Measurements from ENCODE around the gene PPP2R3A. TPM values are rescaled to one million over a fixed set of nuclear protein-coding genes. Genes with fewer than 3 reads are reported as not detected.

The PPP2R3A gene
- total and polyA plus RNA-seq, 8 donors, result 8.1 to 18.0 (median 14.1) TPM

GRCh38 chr3:136070953-136071949, 105.7 kb downstream of the PPP2R3A start:
- no peak for TF ChIP-seq CTCF (IDR thresholded peaks at IDR 0.05)
- Histone ChIP-seq H3K9me3 (no peaks in the 10 kb centered on the region), H3K4me1 (peaks cover 0 to 6% of the 10 kb centered on the region in 2 donors), H3K27me3 (no peaks in the 10 kb centered on the region), H3K27ac (peak overlapping the region in 1 of 2 donors; percentile 27), H3K4me3 (no peak overlapping the region), H3K36me3 (peaks cover 0 to 4% of the 10 kb centered on the region in 2 donors)
- intact Hi-C loops (cut with DNase I), result loop anchor here in 1 of 2 donors (5.0 kb wide), 1 partner anchor 941 kb away; no protein-coding TSS in a partner anchor
- ATAC-seq (no peak), DNase-seq (no peak)

- Histone ChIP-seq H3K27me3 (no peaks in the 10 kb centered on the region), H3K27ac (no peak overlapping the region), H3K4me1 (peaks cover 4 to 6% of the 10 kb centered on the region in 2 donors), H3K9me3 (no peaks in the 10 kb centered on the region), H3K4me3 (no peak overlapping the region), H3K36me3 (no peaks in the 10 kb centered on the region)
- intact Hi-C loops (cut with DNase I), result loop anchor here in 1 of 2 donors (5.0 kb wide), 2 partner anchors 678 to 938 kb away; partner anchors contain the start of gene STAG1
- no peak for TF ChIP-seq CTCF (IDR thresholded peaks at IDR 0.05)
- DNase-seq (no peak), ATAC-seq (no peak)
These were observed 109.1 kb downstream of the PPP2R3A start for GRCh38 chr3:136074546-136075170.

GRCh38 chr3:136075218-136075808, 109.8 kb downstream of the PPP2R3A start:
- H3K36me3 ChIP-seq, result no peaks in the 10 kb centered on the region
- no peaks in the 10 kb centered on the region for H3K9me3 ChIP-seq
- ATAC-seq (peak; percentile 95), DNase-seq (peak in 3 of 4 donors; percentile 45 to 89 (median 83))
- TF ChIP-seq CTCF (IDR thresholded peaks at IDR 0.05), result peak; percentile 75 to 89
- intact Hi-C loops (cut with DNase I), result loop anchor here in 1 of 2 donors (5.0 kb wide), 1 partner anchor 677 kb away; the partner anchor contains the start of gene STAG1
- no peak overlapping the region for H3K4me3 ChIP-seq
- H3K4me1 ChIP-seq, result peaks cover 4 to 6% of the 10 kb centered on the region in 2 donors
- H3K27me3 ChIP-seq, result no peaks in the 10 kb centered on the region
- H3K27ac ChIP-seq, result no peak overlapping the region

GRCh38 chr3:136075811-136076210, 110.3 kb downstream of the PPP2R3A start:
- no peaks in the 10 kb centered on the region for H3K27me3 ChIP-seq
- intact Hi-C loops (cut with DNase I), result loop anchor here in 1 of 2 donors (5.0 kb wide), 1 partner anchor 676 kb away; the partner anchor contains the start of gene STAG1
- ATAC-seq (peak; percentile 60), DNase-seq (no peak)
- H3K4me3 ChIP-seq, result no peak overlapping the region
- no peak overlapping the region for H3K27ac ChIP-seq
- no peak for TF ChIP-seq CTCF (IDR thresholded peaks at IDR 0.05)
- H3K36me3 ChIP-seq, result no peaks in the 10 kb centered on the region
- peaks cover 4 to 6% of the 10 kb centered on the region in 2 donors for H3K4me1 ChIP-seq
- no peaks in the 10 kb centered on the region for H3K9me3 ChIP-seq

Measured in left lung (tissue), 10 donors.